HG03575 (cell line): ENCODE data around the gene PFDN6.

Experiments
- ATAC-seq: cut with Tn5 transposase; IDR thresholded peaks from one replicate; pipeline ENCODE4 v1.9.1; 2021; ENCODE audit not compliant: unreplicated experiment, insufficient number of reproducible peaks, low FRiP score; ENCODE audit errors: extremely low read depth

Gene PFDN6

DNA sequence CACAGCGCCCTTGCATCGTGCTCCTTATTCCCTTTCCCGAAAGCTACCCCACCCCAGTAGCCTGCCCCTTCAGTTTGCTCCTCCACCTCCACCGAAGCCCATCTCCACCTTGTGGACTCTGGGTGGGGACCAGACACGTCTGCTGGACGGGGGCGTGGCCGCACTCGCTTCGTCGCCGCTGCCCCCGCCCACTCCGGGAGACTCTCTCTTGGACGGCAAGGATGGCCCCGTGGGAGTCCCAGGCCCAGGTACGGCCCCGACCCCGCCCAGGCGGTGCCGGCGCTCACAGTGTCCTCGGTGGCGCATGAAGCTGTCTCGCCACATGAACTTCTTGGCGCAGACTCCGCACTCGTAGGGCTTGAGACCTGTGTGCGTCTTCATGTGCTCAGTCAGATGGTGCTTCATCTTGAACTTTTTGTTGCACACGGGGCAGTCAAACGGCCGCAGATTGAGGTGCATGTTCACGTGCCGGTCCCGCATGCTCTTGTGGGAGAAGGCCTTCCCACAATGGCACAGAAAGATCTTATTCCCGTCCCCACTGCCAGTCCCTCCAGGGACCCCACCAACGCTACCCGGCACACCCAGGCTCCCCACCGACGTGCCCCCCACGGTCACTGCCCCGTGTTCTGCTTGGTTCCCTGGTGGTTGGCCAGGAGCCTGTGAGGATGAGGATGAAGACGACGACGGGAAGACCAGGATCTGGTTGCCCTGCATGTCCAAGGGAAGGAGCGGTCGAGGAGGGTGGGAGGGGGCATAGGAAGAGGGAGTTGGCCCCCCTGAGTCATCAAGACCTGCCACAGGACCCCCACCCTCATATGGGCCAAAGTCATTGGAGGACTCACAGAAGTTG is 25.8 kb downstream of the PFDN6 start:
- no peak for ATAC-seq

DNA sequence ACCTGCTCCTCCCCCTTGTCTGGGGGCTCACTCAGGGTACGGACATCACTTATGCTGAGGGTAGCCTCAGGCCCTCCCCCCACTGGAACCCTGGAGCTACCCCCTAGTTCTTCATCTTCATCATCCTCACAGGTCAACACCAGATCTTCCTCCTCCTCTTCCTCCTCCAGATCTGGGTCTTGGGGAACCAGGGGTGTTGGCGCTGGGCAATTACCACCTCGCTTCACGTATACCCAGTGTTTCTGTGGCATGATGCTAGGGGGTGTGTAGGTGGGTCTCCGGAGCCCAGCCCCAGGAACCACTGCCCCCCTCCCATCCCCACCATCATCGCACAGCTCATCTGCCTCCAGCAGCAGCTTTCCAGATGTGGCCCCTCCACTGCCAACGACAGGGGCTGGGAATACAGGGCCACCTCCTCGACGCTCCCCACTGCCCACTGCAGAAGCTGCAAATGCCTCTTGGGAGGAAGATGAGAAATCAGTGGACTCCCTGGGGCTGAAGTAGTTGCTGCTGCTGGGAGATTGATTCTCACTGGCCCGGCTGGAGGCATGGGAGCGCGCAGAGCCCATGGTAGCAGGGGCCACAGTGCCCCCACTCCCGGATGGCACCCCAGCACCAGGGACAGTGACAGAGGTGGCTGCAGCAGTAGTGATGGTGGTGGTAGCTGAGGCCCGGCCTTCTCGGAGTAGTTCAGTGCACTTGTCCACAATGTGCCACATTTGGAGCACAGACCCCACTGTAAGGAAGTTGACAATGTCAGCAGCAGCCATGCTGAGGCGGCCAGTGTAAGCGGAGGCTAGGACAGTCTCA is 26.6 kb downstream of the PFDN6 start:
- ATAC-seq: no peak

DNA sequence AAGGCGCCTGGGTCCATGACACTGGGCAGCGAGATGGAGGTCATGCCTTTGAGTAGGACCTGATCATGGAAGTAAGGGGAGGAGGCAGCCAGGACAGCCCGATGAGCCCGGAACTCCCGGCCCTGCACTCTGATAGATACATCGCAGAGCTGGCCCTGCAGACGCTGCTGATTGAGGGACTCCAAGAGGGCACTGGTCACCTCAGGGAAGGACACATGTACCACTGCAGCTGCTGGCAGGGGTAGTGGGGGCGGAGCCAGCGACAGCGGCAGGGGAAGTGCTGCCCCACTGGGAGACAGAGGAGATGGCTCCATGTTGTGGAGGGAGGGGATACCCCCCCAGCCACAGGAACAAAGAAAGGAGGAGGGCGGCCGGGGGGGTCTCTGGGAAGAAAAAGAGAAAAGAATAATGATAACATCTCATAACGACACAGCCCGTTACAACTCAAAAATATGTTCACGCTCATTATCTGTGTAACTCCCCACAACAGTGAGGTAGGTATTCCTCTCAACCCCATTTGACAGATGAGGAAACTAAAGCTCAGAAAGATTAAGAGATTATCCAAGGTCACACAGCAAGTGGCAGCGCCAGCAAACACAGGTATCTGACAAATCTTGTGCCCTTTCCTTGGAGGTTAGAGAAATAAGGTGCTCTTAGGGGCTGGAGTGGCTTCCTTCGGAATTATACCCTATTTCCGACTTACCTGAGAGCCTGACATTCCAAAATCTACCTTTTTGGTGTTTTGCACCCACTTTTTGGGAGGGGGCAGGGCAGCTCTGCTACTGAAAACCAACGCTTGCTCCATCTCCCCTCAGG is 27.4 kb downstream of the PFDN6 start:
- no peak for ATAC-seq

DNA sequence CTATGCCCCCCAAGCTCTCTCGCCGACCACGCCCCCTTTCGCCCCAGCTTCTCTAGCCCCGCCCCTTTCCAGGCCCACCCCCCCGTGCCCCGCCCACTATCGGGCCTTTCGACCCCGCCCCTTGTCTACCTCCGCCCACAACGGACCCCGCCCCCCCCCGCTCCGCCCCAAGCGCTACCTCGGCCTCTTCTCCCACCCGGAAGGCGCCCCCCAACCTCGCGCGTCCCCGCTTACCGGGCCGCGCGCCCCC is 27.9 kb downstream of the PFDN6 start:
- ATAC-seq: no peak

DNA sequence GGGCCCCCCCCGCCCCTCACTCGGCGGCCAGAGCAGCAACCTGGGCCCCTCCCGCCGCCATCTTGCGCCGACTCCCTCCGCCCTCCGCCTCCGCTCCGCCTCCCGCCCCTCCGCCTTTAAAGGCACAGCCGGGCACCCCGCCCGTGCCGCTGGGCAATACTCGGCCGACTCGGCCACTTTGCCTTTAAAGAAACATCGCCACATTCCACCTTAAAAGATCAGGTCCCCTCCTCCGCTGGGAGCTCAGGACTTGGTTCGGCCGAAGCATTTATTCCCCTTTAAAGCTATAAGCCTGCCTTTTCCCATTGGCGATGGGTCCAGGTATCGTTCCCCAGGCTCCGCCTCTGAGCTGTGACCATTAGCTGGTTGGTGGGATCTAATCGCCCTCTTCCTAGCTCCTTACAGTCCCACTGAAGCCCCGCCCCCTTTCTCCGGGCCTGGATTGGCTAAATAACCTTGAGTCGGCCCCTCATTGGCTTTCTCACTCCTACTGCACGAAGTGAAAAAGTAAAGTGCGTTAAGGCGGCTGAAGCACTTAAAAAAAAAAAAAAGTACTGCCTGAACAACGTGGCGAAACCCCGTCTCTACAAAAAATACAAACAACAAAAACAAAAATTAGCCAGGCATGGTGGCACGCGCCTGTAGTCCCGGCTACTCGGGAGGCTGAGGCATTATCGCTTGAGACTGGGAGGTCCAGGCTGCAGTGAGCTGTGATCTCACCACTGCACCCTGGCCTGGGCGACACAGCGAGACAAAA is 28.4 kb downstream of the PFDN6 start, which contains the start of gene ZBTB22:
Gene ZBTB22, minus strand, starts transcription at position 76 of the 757 bp plus-strand sequence. CDS start 828 bp downstream, outside the sequence.
- peak; percentile 32 for ATAC-seq

DNA sequence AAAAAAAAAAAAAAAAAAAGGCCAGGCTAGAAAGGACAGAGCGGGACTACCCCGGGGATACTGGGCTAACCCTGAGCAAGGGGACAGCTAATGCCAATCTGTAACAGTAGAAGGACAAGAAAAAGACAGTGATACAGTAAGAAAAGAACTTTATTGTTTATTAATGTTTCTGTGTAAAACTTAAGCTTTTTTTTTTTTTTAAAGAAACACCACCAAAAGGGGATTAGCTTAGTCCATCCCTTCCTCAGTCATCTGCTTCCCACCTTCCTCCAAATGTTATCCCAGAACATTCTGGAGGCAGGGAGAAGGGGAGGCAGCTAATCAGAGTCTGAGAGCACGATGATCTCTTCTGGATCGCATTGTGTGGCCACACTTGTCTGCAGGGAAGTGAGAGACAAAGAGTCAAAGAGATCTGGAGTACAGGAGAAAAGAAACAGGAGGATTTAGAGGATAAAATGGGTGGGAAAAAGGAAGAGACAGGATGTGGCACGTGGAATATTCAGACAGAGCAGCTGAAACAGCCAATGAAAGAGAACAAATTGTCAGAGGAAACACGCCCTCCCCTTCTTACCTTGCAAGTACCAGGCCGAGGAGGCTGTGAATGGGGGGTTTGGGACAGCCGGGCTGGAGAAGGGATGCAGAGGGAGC is 29.1 kb downstream of the PFDN6 start:
- ATAC-seq: no peak

DNA sequence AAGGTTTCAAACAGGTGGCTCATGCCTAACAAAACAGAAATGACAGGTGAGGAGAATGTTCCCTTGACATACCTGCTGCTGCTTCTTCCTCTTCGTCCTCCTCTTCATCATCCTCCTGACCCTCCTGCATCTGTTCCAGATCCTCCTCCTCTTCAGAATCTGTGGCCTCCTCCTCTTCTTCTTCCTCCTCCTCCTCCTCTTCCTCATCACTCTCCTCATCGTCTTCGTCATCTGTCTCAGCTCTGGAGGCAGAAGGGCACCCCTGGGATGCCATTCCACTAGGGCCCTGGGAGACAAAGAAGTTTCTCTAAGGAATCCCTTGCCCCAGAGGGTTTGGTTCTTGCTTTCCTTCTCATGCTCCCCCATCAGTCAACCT is 30.5 kb downstream of the PFDN6 start:
- ATAC-seq: no peak

DNA sequence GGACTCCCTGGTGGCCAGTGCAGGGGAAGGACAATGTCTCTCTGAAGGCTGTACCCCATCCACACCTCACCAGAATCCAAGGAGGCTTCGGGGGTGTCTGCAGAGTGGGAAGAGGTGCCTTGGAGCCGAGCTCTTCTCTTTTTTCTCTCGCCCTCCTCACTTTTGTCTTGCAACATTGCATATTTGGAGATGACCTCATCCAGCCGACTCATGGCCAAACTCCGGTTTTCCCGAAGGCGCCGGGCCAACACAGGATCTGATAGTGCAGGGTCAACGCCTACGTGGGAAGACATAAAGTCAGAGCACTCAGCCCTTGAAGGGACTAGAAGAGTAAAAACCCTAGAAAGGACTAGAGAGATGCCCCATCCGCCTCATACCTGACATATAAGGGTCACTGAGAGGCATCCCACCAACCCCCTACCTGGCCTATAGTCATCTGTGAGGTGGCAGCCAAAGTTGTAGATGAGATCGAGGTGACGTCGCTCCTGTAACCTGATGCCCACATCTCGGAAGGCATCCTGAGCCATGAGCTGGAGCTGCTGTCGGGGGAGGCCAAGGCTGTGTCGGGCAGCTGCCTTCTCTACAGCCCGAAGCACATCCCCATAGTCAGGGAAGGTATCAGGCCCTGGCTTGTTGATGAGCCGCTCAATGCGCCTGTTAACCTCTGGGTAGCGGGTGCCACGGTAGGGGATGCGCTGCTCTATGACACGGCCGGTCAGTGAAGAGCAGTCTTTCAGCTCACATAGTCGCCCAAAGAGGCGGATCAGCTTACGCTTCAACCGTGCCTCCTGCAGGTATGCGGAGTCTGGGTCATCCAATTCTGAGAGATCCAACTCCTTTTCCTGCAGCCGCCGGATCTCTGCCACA is 31.1 kb downstream of the PFDN6 start:
- no peak for ATAC-seq

DNA sequence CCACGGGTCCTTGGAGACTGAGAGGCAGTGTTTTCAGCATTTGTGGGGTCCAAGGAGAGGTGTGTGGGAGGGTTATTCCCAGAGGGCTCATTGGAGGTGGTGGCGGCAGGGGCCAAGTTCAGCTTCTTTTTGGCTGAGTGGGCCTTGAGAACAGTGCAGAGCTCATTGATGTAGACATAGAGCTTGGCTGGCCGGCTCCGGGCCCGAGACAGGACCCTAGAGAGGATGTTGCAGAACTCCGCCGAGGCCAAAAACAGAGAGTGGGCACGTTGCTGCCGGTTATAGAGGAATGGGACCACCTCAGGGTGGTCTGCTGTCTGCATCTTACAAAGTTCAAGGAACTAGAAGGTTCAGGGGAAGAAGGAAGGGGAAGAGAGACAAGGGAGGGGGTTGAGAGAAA is 31.8 kb downstream of the PFDN6 start:
- no peak for ATAC-seq

DNA sequence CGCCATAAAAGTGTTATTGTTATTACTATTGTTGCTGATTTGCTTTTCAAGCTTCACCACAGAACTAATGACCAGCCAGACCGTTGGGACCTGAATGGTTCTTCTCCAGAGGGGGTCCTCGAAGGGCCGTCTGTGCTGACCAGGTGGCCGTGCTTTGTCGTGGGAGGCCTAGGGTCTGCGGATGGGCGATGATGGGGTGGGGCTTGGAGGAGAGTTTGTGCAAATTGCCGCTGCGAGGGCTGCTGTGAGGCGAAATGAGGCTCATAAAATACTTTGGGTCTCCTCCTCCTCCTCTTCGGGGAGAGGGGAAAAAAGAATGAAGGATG is 34.2 kb downstream of the PFDN6 start:
- peak; percentile 3 for ATAC-seq

DNA sequence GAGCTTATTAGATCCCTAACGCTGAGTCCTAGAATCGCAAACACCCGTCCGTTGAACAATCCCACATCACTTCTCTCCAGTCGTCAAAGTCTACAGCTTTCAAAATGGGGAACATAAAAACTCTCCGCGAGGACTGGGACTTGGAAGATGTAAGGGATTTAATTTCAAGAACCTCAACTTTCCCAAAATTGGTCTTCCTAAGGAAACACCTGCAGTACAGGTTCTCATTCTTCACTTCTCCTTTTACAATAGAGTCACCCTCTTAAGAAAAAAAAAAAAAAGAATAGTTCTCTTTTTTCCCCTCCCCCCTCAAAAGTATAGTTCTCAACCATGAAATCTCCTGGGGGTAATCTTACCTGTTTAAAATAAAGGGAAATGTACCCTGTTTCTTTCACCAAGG is 34.7 kb downstream of the PFDN6 start:
- no peak for ATAC-seq

DNA sequence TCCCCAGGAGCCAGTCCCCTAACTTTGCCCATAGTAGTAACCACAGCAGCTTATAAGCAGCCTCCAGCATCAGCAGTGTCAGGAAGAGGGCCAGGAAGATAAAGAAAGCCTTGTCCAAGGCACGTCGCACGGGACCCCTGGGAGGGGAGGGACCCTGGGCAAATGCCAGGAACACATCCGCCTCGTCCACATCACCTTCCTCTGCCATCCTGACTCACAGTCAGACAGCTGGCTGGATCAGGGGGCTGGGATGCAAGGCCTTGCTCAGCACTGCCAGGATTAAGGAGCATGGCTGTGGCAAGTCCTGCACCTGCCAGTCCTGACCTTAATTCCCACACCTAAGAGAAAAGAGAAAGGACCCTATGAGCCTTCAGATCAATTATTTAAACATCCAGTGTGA is 39.7 kb downstream of the PFDN6 start:
- ATAC-seq: no peak

DNA sequence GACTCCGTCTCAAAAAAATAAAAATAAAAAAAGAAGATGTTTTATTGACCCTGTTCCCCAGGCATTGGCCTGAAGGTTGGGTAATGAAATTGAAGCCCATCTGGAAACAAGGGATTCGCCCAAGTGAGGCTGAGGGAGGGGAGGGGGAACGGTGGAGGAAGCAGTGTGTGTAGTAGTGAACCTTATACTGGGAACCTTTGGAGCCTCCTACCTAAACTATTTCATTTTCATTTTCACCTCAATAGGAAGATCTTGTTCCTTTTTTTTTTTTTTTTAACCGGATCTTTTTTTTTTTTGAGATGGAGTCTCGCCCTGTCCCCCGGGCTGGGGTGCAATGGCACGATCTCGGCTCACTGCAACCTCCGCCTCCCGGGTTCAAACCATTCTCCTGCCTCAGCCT is 41.3 kb downstream of the PFDN6 start:
- no peak for ATAC-seq

DNA sequence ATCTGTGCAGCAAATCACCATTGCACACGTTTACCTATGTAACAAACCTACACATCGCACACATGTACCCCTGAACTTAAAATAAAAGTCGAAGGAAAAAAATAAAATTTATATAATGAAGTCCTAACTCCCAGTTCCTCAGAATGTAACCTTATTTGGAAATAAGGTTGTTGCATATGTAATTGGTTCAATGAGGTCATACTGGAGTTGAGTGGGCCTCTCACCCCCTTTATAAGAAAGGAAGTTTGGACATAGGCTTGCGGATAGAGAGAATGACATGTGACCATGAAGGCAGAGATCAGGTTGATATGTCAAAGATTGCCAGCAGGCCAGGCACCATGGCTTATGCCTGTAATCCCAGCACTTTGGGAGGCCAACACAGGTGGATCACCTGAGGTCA is 44.3 kb downstream of the PFDN6 start:
- no peak for ATAC-seq

DNA sequence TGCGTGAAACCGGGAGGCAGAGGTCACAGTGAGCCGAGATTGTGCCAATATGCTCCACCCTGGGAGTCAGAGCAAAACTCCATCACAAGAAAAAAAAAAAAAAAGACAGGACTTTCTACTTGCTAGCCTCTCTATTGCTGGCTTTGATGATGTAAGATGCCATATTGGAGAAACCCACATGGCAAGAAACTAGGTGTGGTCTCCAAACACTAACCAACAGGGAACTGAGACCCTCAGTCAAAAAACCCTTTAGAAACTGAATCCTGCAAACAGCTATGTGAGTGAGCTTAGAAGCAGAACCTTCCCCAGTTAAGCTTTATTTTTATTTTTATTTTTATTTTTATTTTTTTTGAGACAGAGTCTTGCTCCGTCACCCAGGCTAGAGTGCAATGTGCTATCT is 46.5 kb downstream of the PFDN6 start:
- ATAC-seq: no peak

DNA sequence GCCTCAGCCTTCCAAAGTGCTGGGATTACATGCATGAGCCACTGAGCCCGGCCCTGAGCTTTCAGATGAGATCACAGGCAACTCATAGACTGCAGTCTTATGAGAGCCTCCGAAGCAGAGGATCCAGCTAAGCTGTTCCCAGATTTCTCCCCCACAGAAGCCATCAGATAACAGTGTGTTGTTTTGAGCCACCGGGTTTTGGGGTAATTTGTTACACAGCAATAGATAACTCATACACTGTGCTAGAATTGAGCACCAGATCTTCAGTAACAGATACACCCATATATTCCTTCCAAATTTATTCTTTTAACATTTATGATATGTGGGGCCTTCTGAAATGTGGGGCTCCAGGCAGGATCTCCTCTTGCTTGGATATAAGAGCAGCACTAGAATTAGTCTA is 47.1 kb downstream of the PFDN6 start:
- ATAC-seq: no peak

DNA sequence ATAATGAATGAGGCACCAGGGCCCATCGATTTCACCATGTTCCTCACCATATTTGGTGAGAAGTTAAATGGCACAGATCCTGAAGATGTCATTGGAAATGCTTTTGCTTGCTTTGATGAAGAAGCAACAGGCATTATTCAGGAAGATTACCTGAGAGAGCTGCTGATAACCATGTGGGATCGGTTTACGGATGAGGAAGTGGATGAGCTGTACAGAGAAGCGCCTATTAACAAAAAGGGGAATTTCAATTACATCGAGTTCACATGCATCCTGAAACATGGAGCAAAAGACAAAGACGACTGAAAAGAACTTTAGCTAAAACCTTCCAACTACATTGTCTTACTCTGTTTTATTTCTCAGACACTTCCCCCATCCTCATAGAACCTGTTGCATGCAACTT is 49.8 kb downstream of the PFDN6 start:
- ATAC-seq: no peak
